ENCODE measurements around the gene CALCOCO1. TPM values are rescaled to one million over a fixed set of nuclear protein-coding genes. Genes with fewer than 3 reads are reported as not detected.

CALCOCO1 gene
- total and polyA plus RNA-seq, 12 donors, result 48.0 to 187 (median 122) TPM

DNA sequence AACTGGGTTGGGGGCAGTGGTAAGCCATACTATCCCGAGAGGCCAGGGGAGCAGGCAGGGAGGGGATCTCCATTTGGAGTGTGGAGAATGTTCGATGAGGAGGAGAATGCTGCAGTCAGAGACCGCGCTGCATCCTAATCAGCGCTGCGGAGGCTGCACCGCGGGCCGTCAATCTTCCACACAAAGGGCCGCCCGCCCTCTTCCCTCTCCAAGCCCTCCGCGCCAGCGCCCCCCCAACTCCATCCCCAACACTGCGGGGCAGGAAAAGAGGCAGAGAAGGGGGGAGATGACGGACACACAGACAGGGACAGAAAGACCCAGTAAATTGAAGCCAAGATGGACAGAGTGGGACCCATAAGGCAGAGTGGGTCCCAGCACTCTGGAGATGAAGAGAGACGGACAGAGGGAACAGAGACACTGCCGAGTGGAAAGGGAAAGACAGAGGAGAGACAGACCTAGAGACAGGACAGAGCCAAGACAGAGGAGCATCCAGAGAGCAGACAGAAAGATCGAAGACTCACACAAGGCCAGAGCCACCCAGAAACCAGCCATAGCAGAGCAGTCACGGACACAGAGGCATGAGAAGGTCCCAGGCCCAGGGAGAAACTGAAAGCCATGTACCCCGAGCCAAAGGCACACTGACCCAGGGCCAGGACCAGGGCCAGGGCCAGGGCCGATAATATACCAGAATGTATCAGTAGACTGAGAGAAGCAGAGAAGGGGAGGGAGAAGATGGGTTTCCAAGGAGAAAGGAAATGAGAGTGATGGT is 21.0 kb upstream of the CALCOCO1 start:
- no peaks in the 10 kb centered on the region for H3K9me3 ChIP-seq (replicated peaks in 1 of 3)
- H3K4me1 ChIP-seq (replicated peaks in 1 of 2), result peaks cover 11 to 16% of the 10 kb centered on the region in 2 donors
- TF ChIP-seq, protein P1, sequence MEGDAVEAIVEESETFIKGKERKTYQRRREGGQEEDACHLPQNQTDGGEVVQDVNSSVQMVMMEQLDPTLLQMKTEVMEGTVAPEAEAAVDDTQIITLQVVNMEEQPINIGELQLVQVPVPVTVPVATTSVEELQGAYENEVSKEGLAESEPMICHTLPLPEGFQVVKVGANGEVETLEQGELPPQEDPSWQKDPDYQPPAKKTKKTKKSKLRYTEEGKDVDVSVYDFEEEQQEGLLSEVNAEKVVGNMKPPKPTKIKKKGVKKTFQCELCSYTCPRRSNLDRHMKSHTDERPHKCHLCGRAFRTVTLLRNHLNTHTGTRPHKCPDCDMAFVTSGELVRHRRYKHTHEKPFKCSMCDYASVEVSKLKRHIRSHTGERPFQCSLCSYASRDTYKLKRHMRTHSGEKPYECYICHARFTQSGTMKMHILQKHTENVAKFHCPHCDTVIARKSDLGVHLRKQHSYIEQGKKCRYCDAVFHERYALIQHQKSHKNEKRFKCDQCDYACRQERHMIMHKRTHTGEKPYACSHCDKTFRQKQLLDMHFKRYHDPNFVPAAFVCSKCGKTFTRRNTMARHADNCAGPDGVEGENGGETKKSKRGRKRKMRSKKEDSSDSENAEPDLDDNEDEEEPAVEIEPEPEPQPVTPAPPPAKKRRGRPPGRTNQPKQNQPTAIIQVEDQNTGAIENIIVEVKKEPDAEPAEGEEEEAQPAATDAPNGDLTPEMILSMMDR (IDR thresholded peaks at IDR 0.05), result no peak
- TF ChIP-seq POLR2A (IDR thresholded peaks at IDR 0.05), result no peak
- no peaks in the 10 kb centered on the region for H3K36me3 ChIP-seq (replicated peaks in 1 of 2)
- peaks cover 36% of the 10 kb centered on the region for H3K27me3 ChIP-seq
- intact Hi-C loops (cut with DNase I), result loop anchor here in 1 of 2 donors (10.0 kb wide), 1 partner anchor 203 kb away; no protein-coding TSS in a partner anchor
- H3K27ac ChIP-seq, result no peak overlapping the region
- no peak for DNase-seq
- no peak overlapping the region for H3K4me3 ChIP-seq
- WGBS, 4 donors, result 22 to 48% (median 37%) methylated on average over 22 of the region's 22 CpGs

DNA sequence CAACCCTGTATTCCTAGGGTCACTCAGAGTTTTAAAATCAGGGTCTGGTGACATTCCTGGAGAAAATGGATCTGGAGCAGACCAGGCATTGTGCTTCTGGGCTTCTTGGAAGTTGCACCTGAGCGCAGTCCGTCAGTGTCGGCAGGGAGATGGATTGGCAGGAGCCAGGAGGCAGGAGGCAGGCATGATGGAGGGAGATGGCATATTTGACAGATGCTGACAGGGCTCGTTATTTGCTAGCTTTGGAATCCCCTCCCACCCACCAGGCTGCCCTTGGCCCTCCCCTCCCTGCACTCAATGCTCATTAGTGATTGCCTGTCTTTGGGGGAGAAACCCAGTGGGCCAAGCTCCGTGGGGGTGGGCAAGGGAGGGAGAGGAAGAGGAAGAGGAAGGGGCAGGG is 19.8 kb upstream of the CALCOCO1 start:
- intact Hi-C loops (cut with DNase I), result loop anchor here in 1 of 2 donors (10.0 kb wide), 1 partner anchor 202 kb away; no protein-coding TSS in a partner anchor
- no peaks in the 10 kb centered on the region for H3K36me3 ChIP-seq (replicated peaks in 1 of 2)
- TF ChIP-seq, protein P1 (IDR thresholded peaks at IDR 0.05), result no peak
- DNase-seq, result no peak
- H3K27ac ChIP-seq, result no peak overlapping the region
- H3K4me1 ChIP-seq (replicated peaks in 1 of 2), result peaks cover 11 to 16% of the 10 kb centered on the region in 2 donors
- H3K4me3 ChIP-seq, result no peak overlapping the region
- H3K9me3 ChIP-seq (replicated peaks in 1 of 3), result no peaks in the 10 kb centered on the region
- WGBS, 4 donors, result 22 to 42% (median 30%) methylated on average over 4 to 5 of the region's 5 CpGs
- H3K27me3 ChIP-seq, result peaks cover 42% of the 10 kb centered on the region

DNA sequence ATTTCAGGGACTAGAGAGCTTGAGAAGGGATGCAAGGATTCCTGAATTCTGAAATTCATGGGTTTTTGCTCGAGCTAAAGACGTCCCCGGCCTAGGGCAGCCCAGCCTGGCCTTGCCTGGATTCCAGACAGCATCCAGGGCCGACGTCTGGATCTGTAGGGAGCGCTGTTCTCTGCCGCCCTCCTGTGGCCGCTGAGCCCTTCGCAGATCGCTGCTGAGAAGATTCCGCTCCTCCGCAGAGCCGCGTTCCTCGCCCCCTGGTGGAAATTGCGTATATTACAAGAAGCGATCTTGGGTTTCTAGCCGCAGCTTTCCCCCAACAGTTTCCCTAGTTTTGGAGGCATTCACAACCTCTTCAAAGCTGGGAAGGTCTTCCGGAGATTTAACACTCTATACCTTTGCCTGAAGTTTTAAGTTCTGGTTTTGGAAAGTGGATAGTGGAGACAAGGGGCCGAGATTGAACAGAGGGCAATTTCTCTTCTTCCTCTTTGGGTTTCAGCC is 19.4 kb upstream of the CALCOCO1 start:
- Histone ChIP-seq H3K36me3 (replicated peaks in 1 of 2) (no peaks in the 10 kb centered on the region), H3K9me3 (replicated peaks in 1 of 3) (no peaks in the 10 kb centered on the region), H3K27ac (no peak overlapping the region), H3K4me1 (replicated peaks in 1 of 2) (peaks cover 11% of the 10 kb centered on the region in 2 donors), H3K4me3 (no peak overlapping the region), H3K27me3 (peaks cover 42% of the 10 kb centered on the region)
- TF ChIP-seq, protein P1 (IDR thresholded peaks at IDR 0.05), result peak; percentile 100
- no peak for TF ChIP-seq POLR2A (IDR thresholded peaks at IDR 0.05)
- 0 to 1% (median 1%) methylated on average over 12 to 20 of the region's 20 CpGs for WGBS, 4 donors
- intact Hi-C loops (cut with DNase I), result loop anchor here in 1 of 2 donors (10.0 kb wide), 1 partner anchor 202 kb away; no protein-coding TSS in a partner anchor
- peak; percentile 91 to 97 (median 95) for DNase-seq

DNA sequence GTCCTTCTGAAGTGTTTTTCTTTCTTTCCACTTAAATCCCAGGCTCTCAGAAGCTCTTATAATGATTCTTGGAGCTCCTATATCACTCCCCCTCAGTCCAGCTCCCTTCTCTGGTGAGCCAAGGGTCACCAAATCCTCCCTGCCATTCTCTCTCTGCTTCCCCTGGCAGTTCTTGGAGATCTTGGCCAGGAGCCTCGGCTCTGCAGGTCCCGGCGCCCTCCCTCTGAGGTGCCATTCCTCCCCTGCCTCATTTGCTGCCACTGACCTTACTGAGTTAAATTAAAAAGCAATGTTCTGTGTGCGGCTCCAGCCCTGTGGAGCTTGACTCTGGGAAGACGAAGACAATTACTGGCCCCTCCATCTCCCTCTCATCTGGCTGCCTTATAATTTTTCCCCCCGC is 17.5 kb upstream of the CALCOCO1 start:
- Histone ChIP-seq H3K4me1 (replicated peaks in 1 of 2) (no peaks in the 10 kb centered on the region), H3K36me3 (replicated peaks in 1 of 2) (no peaks in the 10 kb centered on the region), H3K27me3 (peaks cover 34% of the 10 kb centered on the region), H3K27ac (no peak overlapping the region), H3K9me3 (replicated peaks in 1 of 3) (no peaks in the 10 kb centered on the region), H3K4me3 (no peak overlapping the region)
- intact Hi-C loops (cut with DNase I), result loop anchor here (2.0 to 10.0 kb wide), 3 partner anchors 42 to 200 kb away; no protein-coding TSS in a partner anchor
- DNase-seq, result no peak
- TF ChIP-seq, protein P1 (IDR thresholded peaks at IDR 0.05), result no peak
- TF ChIP-seq POLR2A (IDR thresholded peaks at IDR 0.05), result no peak
- 48 to 58% (median 51%) methylated on average over 6 of the region's 6 CpGs for WGBS, 4 donors

All from adrenal gland (tissue), 12 donors.